NCI-H2081 (cell line): ENCODE measurements around the gene AP3S2.
"Not testable (repeated sequence)": the region's sequence is repeated elsewhere in the genome, so short reads cannot be mapped to it uniquely, and the experiment has no call there.

ENCODE experiments used
- DNase-seq, 2 experiments: peaks; one replicate each; lab custom pipeline; 2025; lab: John Stamatoyannopoulos, UW

The AP3S2 gene

DNA sequence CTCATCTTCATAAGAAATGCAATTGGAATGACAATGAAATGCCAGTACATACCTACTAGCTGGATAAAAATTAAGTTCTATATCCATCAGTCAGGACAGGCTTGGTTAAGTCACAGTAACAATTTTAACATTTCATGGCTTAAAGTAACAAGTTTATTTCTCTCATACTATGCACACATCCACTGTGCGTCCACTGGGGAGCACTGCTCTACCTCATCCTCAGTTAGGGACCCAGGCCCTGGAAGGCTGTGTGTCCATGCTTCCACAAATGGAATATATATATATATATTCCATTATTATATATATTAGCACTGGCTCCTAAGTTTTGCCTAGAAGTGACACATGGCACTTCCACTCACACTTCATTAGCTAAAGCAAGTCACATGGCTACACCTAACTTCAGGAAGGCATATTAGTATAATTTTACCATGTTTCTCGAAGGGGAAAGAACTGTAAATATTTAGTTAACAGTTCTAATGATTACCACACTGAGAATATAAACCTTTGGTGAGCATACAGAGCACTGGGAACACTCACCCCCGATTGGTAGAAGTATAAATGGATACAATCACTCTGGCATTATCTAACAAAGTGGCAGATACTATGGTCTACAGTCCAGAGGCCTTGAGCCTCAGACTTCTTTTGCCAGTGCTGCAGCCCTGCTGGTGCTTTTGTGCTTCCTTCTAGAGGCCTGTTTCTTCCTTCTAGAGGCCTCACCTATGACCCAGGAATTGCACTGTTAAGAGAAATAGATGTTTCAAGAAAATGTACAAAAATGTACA is 28.6 kb downstream of the AP3S2 start:
- no peak for DNase-seq

DNA sequence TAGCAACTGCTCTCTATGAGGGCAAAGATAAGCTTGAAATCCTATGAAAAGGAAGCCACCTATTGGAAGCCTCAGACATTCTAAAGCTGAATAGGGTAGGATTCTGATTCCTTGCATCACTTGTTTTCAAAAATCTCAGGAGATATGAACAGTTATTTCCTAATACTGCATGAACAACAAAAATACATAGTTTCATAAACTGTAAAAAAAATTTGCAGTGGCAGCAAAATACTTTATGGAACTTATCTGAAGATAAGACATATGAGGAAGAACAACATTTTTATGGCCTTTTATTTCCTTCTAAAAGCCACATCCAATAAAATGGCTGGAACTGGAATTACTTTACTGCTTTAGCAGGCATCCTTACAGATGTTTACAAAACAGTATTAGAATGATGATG is 29.9 kb downstream of the AP3S2 start:
- DNase-seq: no peak

DNA sequence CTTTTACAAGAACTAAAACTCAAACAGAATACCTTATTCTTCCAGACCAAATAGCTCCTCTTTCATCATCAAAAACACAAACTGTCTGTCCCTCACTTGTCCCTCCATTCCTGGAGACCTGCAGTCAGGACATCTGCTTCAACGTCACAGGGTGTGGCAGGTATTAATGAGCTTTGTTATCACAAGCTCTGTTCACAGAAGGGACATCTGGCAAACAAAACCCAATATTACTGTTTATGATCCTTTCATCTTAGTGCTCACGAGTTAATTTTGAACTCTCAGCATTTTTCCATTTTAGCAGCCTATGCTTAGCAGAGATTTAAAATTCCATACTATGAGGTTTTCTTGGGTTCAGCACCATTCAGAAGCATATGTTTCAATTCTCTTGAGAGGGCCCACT is 32.9 kb downstream of the AP3S2 start:
- no peak for DNase-seq

DNA sequence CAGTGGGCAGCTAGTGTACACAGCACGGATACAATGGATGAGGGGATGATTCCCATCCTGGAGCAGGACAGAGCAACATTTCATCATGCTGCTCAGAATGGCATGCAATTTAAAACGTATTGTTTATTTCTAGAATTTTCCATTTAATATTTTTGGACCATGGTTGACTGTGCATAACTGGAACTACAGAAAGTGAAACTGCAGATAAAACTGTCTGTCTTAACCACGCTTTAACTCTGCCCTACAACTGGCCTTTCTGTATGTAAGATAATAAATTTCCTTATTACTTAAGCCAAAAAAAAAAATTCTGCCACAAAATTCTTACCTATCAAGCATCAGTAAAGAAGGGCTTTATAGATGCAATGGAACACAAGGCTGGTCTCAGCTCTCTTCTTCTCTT is 33.4 kb downstream of the AP3S2 start:
- no peak for DNase-seq

DNA sequence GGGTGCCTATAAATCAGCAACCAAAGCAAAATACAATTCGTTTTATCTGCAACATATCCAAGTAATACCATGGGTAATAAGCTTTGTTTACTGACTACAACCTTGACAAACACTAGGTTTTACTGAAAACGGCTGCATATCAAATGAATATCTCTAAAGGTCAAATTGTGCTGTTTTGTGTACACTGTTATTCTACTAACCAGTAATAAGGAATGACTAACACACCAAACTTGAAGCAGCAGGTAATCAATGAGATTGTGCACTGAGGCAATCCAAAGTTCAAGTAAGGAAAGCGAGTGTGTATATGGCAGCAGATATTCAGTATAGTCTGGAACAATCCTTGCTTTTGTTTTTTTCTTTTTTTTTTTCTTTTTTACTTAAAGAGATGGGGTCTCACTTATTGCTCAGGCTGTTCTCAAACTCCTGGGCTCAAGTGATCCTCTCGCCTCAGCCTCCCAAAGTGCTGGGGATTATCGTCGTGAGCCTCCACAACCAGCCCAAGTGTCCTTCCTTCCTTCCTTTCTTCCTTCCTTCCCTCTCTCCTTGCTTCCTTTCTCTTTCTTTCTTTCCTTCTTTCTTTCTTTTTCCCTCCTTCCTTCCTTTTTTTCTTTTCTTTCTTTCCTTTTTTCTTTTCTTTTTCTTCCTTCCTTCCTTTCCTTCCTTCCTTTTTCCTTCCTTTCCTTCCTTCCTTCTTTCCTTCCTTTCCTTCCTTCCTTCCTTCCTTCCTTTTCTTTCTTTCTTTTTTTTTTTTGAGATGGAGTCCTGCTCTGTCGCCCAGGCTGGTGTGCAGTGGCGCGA is 34.9 kb downstream of the AP3S2 start:
- DNase-seq: no peak

DNA sequence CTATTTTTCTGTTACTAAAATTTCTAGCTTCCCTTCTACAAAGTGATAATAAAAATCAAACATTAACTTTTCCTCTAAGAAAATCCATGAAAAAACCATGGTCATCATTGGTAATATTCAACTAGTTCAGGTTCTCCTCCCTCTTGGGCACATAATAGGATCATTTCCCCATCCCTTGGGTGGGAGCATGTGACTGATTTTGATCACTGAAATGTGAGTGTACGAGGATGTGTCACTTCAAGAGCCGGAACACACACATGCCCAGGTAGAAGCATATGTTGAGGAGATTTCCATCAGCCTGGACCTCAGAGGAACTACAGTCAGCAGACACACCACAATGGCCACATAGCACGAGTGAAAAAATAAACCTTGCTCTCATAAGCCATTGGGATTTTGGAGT is 36.1 kb downstream of the AP3S2 start:
- DNase-seq: no peak

DNA sequence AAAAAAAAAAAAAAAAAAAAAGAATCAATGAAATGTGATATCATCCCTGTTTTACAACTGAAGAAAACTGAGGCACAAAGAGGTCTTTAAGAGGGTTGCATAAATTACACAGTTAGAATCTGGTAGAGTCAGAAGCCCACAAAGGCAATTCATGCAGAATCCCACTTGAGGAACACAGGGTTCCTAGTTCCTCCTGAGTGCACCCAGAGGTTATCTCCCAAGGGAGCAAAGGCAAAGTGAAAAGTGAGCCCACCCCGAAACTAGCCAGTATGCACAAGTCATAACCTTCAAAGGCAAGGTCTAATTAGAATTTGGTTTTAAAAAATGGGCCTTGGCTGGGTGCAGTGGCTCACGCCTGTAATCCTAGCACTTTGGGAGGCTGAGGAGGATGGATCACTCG is 37.8 kb downstream of the AP3S2 start:
- no peak for DNase-seq

DNA sequence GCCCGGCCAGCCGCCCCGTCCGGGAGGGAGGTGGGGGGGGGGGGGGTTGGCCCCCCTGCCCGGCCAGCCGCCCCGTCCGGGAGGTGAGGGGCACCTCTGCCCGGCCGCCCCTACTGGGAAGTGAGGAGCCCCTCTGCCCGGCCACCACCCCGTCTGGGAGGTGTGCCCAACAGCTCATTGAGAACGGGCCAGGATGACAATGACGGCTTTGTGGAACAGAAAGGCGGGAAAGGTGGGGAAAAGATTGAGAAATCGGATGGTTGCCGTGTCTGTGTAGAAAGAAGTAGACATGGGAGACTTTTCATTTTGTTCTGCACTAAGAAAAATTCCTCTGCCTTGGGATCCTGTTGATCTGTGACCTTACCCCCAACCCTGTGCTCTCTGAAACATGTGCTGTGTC is 38.9 kb downstream of the AP3S2 start:
- not testable (repeated sequence) for DNase-seq

DNA sequence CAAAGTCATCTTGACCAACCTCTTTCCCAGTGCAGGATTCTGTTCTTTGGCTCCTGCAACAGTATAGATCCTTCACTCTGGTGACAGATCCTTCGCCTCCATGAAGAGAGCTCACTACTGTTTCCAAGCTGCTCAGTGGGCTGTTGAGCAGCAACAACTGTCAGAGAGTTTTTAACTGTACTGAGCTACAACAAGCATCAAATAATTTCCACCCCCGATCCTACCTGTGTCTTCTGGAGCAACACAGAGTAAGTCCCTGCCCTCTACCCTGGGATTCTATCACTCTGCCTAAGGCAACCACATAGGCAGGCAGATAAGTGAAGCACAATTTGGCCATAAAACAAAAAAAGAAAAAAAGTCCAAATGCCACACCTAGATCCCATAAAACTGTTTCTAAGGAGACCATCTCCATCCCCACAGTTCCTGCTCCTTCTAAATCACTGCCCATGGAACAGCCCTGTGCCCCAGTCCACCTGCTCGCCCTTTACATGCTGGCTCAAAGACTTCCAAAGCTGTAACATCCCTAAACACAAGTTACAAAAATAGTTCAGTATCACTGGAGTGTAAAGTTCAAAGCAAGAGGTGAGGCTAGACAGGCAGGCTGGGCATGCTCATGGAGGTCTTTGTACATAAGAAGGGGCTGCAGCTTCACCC is 41.3 kb downstream of the AP3S2 start:
- DNase-seq: no peak

DNA sequence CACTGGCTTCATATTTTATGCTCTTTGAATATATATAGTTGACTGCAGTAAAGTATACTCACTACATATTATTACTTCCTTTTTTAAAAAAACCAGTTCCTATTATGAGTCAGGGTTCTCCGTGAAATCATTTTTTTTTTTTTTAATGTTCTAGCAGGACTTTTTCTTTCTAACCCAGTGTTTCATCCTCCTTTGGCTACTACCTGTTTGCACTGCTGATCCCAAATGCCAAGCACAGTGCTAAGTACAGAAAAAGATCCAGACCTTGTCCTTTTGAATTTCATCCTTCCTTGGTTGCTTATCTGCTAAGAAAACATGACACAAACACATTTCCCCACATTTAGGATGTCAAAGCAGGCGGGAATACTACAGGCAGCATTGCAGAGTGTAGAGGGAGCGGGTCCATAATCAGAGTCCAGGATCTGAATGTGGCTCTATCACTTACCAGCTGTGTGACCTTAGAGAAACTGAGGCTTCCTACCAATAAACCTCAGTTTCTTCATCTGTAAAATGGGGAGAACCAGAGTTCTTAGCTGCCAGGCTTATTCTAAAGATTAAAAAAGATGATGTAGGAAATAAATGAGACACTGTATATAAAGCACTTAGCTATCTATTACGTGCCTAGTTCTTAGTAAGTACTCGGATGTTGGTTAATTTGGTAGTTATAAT is 42.0 kb downstream of the AP3S2 start:
- no peak for DNase-seq

DNA sequence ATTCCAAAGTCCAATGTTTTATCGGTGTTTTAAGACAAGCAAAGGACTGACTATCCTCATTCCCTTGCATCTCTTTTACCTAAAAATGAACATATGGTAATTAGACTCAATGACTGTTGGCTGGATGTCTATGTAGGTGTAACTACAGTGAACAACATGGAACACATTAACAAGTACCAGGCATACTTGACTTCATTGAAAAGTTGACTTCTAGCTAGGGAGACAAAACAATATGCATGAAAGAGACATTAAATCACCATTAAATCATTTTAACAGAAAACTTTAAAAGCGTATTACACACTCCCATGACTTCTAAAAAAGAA is 44.9 kb downstream of the AP3S2 start:
- no peak for DNase-seq

DNA sequence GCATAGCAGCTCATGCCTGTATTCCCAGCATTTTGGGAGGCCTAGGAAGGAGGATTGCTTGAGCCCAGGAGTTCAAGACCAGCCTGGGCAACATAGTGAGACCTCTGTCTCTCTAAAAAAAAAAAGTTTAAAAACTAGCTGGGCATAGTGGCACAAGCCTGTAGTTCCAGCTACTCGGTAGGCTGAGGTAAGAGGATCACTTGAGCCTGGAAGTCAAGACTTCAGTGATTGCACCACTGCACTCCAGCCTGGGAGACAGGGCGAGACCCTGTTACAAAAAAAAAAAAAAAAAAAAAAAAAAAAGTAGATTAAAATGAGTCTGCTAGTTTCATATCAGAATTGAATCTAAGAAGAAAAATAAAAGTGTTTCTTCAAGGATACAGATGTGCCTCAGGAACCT is 46.7 kb downstream of the AP3S2 start:
- DNase-seq: no peak

DNA sequence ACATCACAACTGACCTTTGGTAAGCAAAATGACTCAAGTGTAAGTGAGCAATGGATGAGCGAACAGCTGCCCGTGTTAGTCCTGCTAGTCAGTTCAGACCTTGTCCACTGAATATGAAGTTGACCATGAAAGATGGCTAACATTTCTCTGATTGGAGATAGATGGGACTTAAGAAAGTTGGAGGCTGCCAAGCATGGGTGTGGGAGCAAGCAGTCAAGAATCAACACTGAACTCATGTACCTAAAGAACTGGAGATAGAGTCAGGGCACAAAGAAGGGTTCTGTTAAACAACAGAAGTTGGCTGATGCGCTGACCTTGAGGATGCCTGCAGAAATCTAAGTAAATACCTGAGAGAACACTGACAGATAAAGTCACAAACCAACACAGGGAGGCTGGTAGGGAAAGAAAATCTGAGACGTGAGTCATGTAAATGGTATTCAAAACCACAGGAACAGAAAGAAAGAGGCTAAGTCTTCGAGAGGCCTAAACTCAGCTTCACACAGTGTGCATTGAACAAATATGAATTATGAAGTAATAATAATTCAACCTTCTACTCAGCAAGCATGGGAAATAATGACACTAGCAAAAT is 48.4 kb downstream of the AP3S2 start:
- no peak for DNase-seq

DNA sequence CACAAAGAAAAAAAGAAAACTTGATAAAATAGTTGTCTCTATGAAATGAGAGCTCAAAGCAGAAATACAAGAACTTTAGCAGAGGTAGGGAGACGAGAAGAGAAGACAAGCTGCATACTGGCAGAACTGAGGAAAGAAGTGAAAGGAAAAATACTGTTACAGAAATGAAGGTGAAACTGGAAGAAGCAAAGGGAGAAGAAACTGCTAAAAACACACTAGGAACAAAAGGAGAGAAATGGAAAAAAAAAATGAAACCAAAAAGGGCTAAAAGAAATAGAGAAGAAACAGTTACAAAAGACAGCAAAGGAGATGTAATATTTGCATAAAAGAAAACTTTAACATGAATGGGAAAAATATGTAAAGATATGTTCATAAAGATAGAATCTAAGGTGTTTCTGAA is 51.8 kb downstream of the AP3S2 start:
- no peak for DNase-seq

DNA sequence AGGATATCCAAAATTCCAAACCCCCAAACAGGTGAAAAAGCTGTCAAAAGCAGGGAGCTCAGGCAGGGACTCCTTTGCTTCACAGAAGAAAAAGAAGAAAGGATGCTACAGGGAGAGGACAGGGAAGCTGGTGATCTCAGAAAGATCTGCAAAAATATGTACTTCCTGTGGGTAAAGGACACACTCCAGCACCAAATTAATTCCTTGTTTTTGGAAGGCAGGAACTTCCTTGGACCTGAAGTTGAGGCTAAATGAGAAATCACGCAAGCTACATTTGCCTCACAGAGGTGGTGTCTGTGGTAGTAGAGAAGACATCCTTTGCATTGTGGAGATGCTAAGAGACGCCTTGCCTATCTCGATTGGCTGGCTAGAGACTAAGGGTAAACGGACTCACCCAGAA is 52.5 kb downstream of the AP3S2 start:
- no peak for DNase-seq

DNA sequence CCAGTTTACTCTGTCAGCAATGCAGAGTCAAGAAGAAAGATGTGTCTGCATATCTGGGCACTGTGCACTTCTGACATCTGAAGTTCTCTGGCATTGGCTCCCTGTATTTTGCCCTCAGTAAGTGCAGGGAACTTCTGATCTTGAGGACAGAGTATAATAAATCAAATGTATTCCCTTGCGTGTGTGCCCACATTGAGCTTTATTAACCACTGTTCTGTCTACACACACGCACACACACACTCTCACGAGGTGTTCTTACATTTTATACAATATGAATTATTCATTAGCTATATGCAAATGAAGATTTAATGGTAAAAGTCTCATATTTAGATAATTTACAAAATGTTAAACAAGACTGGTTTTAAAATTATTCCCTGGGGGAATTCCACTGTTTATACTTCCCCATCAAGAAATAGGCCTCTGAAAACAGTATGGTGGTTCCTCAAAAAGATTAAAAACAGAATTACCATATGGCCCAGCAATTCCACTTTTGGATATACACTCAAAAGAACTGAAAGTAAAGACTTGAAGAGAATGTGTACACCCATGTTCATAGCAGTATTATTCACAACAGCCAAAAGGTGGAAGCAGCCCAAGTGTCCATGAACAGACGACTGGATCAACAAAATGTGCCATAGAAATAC is 54.5 kb downstream of the AP3S2 start:
- no peak for DNase-seq

DNA sequence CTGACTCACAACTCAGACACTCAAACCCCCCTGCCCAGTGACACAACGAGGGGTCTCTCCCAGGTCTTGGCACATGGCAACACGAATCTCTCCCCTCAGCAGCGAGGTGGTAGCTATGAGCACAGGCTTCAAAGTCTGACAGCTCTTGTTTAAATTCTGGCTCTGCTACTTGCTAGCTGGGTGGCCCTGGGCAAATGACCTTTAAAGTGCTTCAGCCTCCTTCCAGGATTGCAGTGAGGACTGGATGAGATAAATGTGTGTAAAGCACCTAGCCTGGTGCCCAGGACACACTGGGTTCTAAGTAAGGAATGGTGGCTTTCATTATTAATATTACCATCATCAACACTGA is 56.0 kb downstream of the AP3S2 start:
- no peak for DNase-seq

DNA sequence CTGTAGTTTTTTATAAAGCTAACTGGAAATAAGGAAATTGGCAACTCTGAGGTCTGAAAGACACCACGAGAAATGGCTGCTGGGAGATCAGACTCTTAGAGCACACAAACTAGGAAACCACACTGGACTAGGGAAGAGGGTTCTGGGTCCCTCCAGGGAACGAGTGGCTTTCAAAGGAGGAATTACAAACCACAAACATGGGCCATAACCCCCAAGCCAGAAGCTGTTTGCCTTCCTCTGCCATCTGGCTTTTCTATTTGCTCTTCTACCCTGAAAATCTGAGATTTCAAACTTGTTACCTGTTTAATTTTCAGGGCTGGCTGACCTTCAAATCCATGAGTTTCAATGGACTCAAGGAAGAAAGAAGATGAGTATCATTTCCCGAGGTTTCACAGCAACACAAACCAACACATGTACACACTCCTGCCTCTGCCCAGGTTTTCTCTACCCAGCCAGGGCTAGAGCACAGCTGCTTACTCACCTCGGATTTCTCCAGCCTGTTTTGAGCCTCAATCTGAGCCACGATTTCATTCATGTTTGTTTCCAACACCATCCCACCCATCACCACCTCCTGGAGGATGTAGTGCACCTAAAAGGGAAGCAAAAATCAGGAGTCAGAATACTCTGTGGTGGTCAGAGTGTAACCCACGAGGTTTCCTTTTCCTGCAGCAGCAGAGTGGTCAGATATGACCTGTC is 56.5 kb downstream of the AP3S2 start:
- no peak for DNase-seq

DNA sequence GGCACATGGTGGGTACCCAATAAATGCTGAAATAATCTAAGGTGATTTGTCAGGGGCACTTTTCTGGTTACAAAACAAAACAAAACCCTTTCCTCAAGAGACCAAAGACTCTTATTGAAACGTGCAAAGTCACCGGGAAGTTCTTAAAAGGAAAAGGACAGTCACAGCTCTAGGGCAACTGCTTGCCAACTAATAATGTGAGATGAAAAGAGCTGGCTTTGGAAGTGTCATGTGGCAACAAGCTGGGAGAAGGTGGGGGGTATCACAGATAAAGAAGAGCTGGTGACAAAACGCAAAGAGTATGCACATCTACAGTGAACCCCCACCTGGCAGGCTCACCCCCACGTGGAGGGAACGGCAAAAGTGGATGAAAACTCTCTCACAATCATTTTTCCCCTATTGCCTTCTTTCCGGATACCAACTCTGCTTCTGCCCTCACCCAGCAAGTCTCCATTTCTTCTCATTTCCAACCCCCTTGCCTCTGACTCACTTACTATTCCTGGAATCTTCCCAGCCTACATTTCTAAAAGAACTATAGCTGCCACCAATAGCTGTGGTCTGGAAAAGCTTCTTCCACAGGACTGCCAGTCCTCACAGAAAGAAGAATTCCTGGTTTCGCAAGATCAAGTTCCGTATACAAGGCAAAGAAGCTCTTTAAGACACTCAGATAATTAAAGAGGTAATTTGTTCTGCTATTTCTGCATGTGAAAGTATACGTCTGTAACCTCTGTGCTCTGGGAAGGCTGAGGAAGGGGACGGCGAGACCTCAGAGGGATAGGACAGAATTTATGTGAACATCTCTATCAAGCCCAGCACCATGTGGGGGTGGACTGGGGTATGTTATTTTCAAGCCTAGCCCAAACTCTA is 57.3 kb downstream of the AP3S2 start:
- DNase-seq: no peak

DNA sequence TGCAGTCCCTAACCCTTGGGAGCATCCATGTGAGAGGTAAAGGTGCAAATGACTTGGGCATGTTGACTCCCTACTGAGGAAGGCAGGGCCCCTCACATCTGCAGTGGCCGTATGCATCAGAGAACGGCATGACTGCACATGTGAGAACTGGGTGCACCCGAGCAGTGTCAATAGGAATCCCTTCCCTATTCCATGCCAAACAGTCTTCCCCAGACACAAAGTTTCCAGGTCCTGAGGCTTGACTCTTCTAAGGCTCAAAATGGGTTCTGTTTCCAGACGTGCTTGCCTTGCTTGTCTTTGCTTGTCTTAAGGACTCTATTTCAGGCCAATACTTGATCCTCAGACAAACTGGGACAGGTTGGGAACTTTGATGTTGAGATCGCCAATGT is 58.6 kb downstream of the AP3S2 start:
- no peak for DNase-seq
